HEK293 (cell line): ENCODE measurements around the gene HGS.

ENCODE experiments used
- ATF2 ChIP-seq: fragments of 450-650 bp; formaldehyde crosslinking; IDR thresholded peaks from 2 replicates; pipeline ENCODE4 v1.5.1; 2016; ENCODE audit warnings: missing biosample characterization, missing genetic modification characterization, low read depth
- CTCF ChIP-seq: fragments of 450-650 bp; formaldehyde crosslinking; IDR thresholded peaks from 2 replicates; pipeline ENCODE4 v1.5.1; 2016; ENCODE audit warnings: missing biosample characterization, missing genetic modification characterization
- GLIS2 ChIP-seq: fragments of 450-650 bp; formaldehyde crosslinking; IDR thresholded peaks from 2 replicates; pipeline ENCODE4 v1.5.1; 2016; ENCODE audit warnings: missing biosample characterization, missing genetic modification characterization
- PRDM10 ChIP-seq: fragments of 450-650 bp; formaldehyde crosslinking; IDR thresholded peaks from 2 replicates; pipeline ENCODE4 v1.5.1; 2016; ENCODE audit warnings: missing biosample characterization, missing genetic modification characterization
- SALL2 ChIP-seq: fragments of 450-650 bp; formaldehyde crosslinking; IDR thresholded peaks from 2 replicates; pipeline ENCODE4 v1.5.0; 2017; ENCODE audit warnings: missing biosample characterization, mild to moderate bottlenecking, missing genetic modification characterization, borderline replicate concordance
- YY2 ChIP-seq: fragments of 450-650 bp; formaldehyde crosslinking; IDR thresholded peaks from 2 replicates; pipeline ENCODE4 v1.5.1; 2016; ENCODE audit warnings: missing biosample characterization, missing genetic modification characterization
- ZBTB17 ChIP-seq: fragments of 450-650 bp; formaldehyde crosslinking; IDR thresholded peaks from 2 replicates; pipeline ENCODE4 v1.5.1; 2016; ENCODE audit warnings: missing biosample characterization, missing genetic modification characterization
- ZBTB26 ChIP-seq: fragments of 450-650 bp; formaldehyde crosslinking; optimal IDR thresholded peaks from 2 replicates; pipeline ENCODE3; 2016; ENCODE audit warnings: missing biosample characterization, mild to moderate bottlenecking, missing genetic modification characterization
- ZBTB6 ChIP-seq: fragments of 450-650 bp; formaldehyde crosslinking; IDR thresholded peaks from 2 replicates; pipeline ENCODE4 v1.5.1; 2017; ENCODE audit warnings: missing biosample characterization, missing genetic modification characterization
- ZFHX2 ChIP-seq: fragments of 450-650 bp; formaldehyde crosslinking; conservative IDR thresholded peaks from 2 replicates; pipeline ENCODE4 v1.5.1; 2016; ENCODE audit warnings: missing biosample characterization, missing genetic modification characterization
- ZIC2 ChIP-seq: fragments of 450-650 bp; formaldehyde crosslinking; IDR thresholded peaks from 2 replicates; pipeline ENCODE4 v1.5.1; 2016; ENCODE audit warnings: missing biosample characterization, missing genetic modification characterization
- ZNF132 ChIP-seq: fragments of 450-650 bp; formaldehyde crosslinking; IDR thresholded peaks from 2 replicates; pipeline ENCODE4 v1.5.1; 2017; ENCODE audit warnings: missing biosample characterization, missing genetic modification characterization, borderline replicate concordance
- ZNF169 ChIP-seq: fragments of 450-650 bp; formaldehyde crosslinking; IDR thresholded peaks from 2 replicates; pipeline ENCODE4 v1.5.1; 2016; ENCODE audit warnings: missing biosample characterization, missing genetic modification characterization
- ZNF18 ChIP-seq: fragments of 450-650 bp; formaldehyde crosslinking; IDR thresholded peaks from 2 replicates; pipeline ENCODE4 v1.5.1; 2016; ENCODE audit warnings: missing biosample characterization, missing genetic modification characterization
- ZNF2 ChIP-seq: fragments of 450-650 bp; formaldehyde crosslinking; IDR thresholded peaks from 2 replicates; pipeline ENCODE4 v1.5.1; 2016; ENCODE audit warnings: missing biosample characterization, missing genetic modification characterization
- ZNF26 ChIP-seq: fragments of 450-650 bp; formaldehyde crosslinking; IDR thresholded peaks from 2 replicates; pipeline ENCODE4 v1.5.1; 2016; ENCODE audit warnings: missing biosample characterization, missing genetic modification characterization
- ZNF416 ChIP-seq: fragments of 450-650 bp; formaldehyde crosslinking; IDR thresholded peaks from 2 replicates; pipeline ENCODE4 v1.5.1; 2016; ENCODE audit warnings: missing biosample characterization, missing genetic modification characterization
- ZNF521 ChIP-seq: fragments of 450-650 bp; formaldehyde crosslinking; IDR thresholded peaks from 2 replicates; pipeline ENCODE4 v1.5.1; 2017; ENCODE audit warnings: missing biosample characterization, mild to moderate bottlenecking, missing genetic modification characterization
- ZNF585B ChIP-seq: fragments of 450-650 bp; formaldehyde crosslinking; IDR thresholded peaks from 2 replicates; pipeline ENCODE4 v1.5.1; 2016; ENCODE audit warnings: missing biosample characterization, missing genetic modification characterization
- ZNF677 ChIP-seq: fragments of 450-650 bp; IDR thresholded peaks from 2 replicates; pipeline ENCODE4 v1.5.0; 2018; ENCODE audit warnings: missing biosample characterization, mild to moderate bottlenecking, missing genetic modification characterization, moderate library complexity
- ZNF776 ChIP-seq: fragments of 450-650 bp; formaldehyde crosslinking; IDR thresholded peaks from 2 replicates; pipeline ENCODE4 v1.5.0; 2017; ENCODE audit warnings: missing biosample characterization, missing genetic modification characterization, borderline replicate concordance
- ZNF791 ChIP-seq: fragments of 450-650 bp; formaldehyde crosslinking; IDR thresholded peaks from 2 replicates; pipeline ENCODE4 v1.5.1; 2016; ENCODE audit warnings: missing biosample characterization, missing genetic modification characterization
- ZNF843 ChIP-seq: fragments of 450-650 bp; formaldehyde crosslinking; IDR thresholded peaks from 2 replicates; pipeline ENCODE4 v1.5.1; 2016; ENCODE audit warnings: missing biosample characterization, missing genetic modification characterization

The HGS gene

GRCh38 chr17:81665205-81666091 lies 18.4 kb upstream of the HGS start (continued):
- TF ChIP-seq YY2 (tag by site-specific recombination) (peak; percentile 66), ZNF169 (tag by site-specific recombination) (no peak), GLIS2 (peak; percentile 64; the same call in 1 of the 2 replicates), ZNF26 (tag by site-specific recombination) (no peak), ZNF776 (tag by site-specific recombination) (no peak), ATF2 (tag by site-specific recombination) (no peak), ZBTB26 (tag by site-specific recombination) (no peak), ZBTB17 (tag by site-specific recombination) (no peak), ZNF791 (no peak), ZNF843 (tag by site-specific recombination) (no peak; the same call in 1 of the 2 replicates), ZFHX2 (tag by site-specific recombination) (peak; percentile 74), ZNF18 (tag by site-specific recombination) (peak; percentile 43; the same call in 1 of the 2 replicates), ZIC2 (tag by site-specific recombination) (peak; percentile 61), ZNF677 (tag by site-specific recombination) (no peak), PRDM10 (no peak), SALL2 (tag by site-specific recombination) (no peak), ZNF585B (tag by site-specific recombination) (no peak), ZNF521 (tag by site-specific recombination) (no peak), ZNF416 (tag by site-specific recombination) (no peak), ZNF2 (tag by site-specific recombination) (no peak), ZNF132 (no peak), ZBTB6 (tag by site-specific recombination) (no peak), CTCF (tag by site-specific recombination) (no peak)
- TF ChIP-seq, all 188 proteins: peak for 10
